ENCODE measurements around the gene TREH.

- TF ChIP-seq, protein P1, sequence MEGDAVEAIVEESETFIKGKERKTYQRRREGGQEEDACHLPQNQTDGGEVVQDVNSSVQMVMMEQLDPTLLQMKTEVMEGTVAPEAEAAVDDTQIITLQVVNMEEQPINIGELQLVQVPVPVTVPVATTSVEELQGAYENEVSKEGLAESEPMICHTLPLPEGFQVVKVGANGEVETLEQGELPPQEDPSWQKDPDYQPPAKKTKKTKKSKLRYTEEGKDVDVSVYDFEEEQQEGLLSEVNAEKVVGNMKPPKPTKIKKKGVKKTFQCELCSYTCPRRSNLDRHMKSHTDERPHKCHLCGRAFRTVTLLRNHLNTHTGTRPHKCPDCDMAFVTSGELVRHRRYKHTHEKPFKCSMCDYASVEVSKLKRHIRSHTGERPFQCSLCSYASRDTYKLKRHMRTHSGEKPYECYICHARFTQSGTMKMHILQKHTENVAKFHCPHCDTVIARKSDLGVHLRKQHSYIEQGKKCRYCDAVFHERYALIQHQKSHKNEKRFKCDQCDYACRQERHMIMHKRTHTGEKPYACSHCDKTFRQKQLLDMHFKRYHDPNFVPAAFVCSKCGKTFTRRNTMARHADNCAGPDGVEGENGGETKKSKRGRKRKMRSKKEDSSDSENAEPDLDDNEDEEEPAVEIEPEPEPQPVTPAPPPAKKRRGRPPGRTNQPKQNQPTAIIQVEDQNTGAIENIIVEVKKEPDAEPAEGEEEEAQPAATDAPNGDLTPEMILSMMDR (IDR thresholded peaks at IDR 0.05), result no peak
- TF ChIP-seq POLR2A (IDR thresholded peaks at IDR 0.05) (no peak), POLR2AphosphoS5 (IDR thresholded peaks at IDR 0.05; ENCODE audit: insufficient read depth in 1 of 2, low read depth in 1 of 2) (no peak)
Measured at GRCh38 chr11:118650366-118650765, 29.1 kb downstream of the TREH start.

Measured in vagina (tissue), 2 donors.